ENCODE measurements around the gene SMCO2.

The SMCO2 gene

DNA sequence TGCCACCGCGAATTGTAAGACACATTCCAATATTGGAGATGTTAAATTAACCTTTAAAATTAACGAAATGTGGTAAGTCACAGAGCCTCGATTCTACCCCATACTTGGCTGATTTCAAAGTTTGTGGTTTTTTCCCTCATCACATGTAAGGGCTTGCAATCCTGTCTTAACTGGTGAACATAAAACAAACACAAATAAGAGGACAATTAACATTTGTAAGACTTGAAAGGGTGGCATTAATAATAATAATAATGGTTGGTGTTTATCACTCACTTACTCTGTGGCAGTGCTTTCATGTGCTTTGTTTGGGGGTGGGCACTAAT lies 104.1 kb downstream of the SMCO2 start:
- H3K4me3 ChIP-seq (replicated peaks in 1 of 2; ENCODE audit: low read depth in 2 of 2, low read length in 2 of 2) = no peak overlapping the region
- no peak for DNase-seq (ENCODE audit: low read depth in 2 of 2)
- TF ChIP-seq, protein P1, sequence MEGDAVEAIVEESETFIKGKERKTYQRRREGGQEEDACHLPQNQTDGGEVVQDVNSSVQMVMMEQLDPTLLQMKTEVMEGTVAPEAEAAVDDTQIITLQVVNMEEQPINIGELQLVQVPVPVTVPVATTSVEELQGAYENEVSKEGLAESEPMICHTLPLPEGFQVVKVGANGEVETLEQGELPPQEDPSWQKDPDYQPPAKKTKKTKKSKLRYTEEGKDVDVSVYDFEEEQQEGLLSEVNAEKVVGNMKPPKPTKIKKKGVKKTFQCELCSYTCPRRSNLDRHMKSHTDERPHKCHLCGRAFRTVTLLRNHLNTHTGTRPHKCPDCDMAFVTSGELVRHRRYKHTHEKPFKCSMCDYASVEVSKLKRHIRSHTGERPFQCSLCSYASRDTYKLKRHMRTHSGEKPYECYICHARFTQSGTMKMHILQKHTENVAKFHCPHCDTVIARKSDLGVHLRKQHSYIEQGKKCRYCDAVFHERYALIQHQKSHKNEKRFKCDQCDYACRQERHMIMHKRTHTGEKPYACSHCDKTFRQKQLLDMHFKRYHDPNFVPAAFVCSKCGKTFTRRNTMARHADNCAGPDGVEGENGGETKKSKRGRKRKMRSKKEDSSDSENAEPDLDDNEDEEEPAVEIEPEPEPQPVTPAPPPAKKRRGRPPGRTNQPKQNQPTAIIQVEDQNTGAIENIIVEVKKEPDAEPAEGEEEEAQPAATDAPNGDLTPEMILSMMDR (IDR thresholded peaks at IDR 0.05; ENCODE audit: low read depth, low read length) = no peak

DNA sequence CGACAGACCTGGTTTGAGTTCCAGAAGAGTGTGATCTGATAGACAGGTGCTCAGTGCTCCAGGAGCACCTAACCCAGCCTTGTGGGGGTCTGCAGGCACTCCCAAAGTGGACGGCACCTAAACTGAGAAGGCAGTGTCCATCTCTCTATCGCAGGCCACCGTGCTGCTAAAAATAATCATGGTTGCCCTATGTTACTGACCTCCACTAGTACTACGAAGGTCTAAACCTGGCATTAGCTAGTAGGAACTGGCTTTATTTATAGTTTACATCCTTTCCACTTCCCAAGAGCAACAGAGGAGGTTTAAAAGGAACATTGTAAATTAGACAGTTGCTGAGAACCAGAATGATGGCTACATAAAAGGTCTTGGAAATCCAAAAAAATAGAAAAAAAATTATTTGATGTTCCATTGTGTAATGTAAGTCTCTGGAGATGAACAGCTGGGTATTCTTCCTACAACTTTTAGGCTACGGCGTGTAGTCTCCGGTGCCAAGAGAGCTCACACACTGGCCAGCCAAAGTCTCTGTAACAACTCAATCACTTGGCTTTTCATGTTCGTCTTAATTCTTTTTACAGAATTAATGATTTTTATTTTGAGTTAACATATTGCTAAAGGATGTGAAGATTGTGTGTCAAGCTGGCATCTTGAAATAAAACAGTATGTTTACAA lies 104.8 kb downstream of the SMCO2 start:
- no peak for DNase-seq (ENCODE audit: low read depth in 2 of 2)
- TF ChIP-seq, protein P1 (IDR thresholded peaks at IDR 0.05; ENCODE audit: low read depth, low read length) = no peak
- no peak overlapping the region for H3K4me3 ChIP-seq (replicated peaks in 1 of 2; ENCODE audit: low read depth in 2 of 2, low read length in 2 of 2)

Data from cardiac fibroblast (primary cell).